Measurements from ENCODE around the gene JPT1. TPM values are rescaled to one million over a fixed set of nuclear protein-coding genes. Genes with fewer than 3 reads are reported as not detected.

The JPT1 gene
- polyA plus RNA-seq, 1 donor: 283 TPM

Other genes starting within 250 kb of the JPT1 start
- 0.05 TPM for gene USH1G, start 231.3 kb downstream of the JPT1 start, polyA plus RNA-seq (ENCODE audit: insufficient read length)
- gene OTOP2, start 230.2 kb downstream of the JPT1 start, polyA plus RNA-seq (ENCODE audit: insufficient read length): not detected
- not detected for gene OTOP3, start 218.6 kb downstream of the JPT1 start, polyA plus RNA-seq (ENCODE audit: insufficient read length)
- gene HID1, start 181.8 kb downstream of the JPT1 start, polyA plus RNA-seq (ENCODE audit: insufficient read length): 5.9 TPM
- gene CDR2L, start 166.9 kb downstream of the JPT1 start, polyA plus RNA-seq (ENCODE audit: insufficient read length): 6.8 TPM
- 24.0 TPM for gene MRPL58, start 141.8 kb downstream of the JPT1 start, polyA plus RNA-seq (ENCODE audit: insufficient read length)
- gene ATP5PD, start 107.5 kb downstream of the JPT1 start, polyA plus RNA-seq (ENCODE audit: insufficient read length): 249 TPM
- gene KCTD2, start 107.3 kb downstream of the JPT1 start, polyA plus RNA-seq (ENCODE audit: insufficient read length): 20.5 TPM
- 6.9 TPM for gene SLC16A5, start 66.6 kb downstream of the JPT1 start, polyA plus RNA-seq (ENCODE audit: insufficient read length)
- 6.5 TPM for gene ARMC7, start 44.5 kb downstream of the JPT1 start, polyA plus RNA-seq (ENCODE audit: insufficient read length)
- 41.0 TPM for gene NT5C, start 22.8 kb downstream of the JPT1 start, polyA plus RNA-seq (ENCODE audit: insufficient read length)
- gene SUMO2, start 28.4 kb upstream of the JPT1 start, polyA plus RNA-seq (ENCODE audit: insufficient read length): 334 TPM
- gene NUP85, start 51.2 kb upstream of the JPT1 start, polyA plus RNA-seq (ENCODE audit: insufficient read length): 34.4 TPM
- gene GGA3, start 107.1 kb upstream of the JPT1 start, polyA plus RNA-seq (ENCODE audit: insufficient read length): 29.9 TPM
- 65.0 TPM for gene MRPS7, start 107.4 kb upstream of the JPT1 start, polyA plus RNA-seq (ENCODE audit: insufficient read length)
- gene MIF4GD, start 116.7 kb upstream of the JPT1 start, polyA plus RNA-seq (ENCODE audit: insufficient read length): 15.1 TPM
- gene SLC25A19, start 134.9 kb upstream of the JPT1 start, polyA plus RNA-seq (ENCODE audit: insufficient read length): 4.9 TPM

Data from forelimb muscle (tissue), 1 donor.